MM.1S (cell line): ENCODE measurements around the gene PHTF2.

Source experiments
- CTCF ChIP-seq: fragments of 300-600 bp; sonication (generic); IDR thresholded peaks from 2 replicates; pipeline ENCODE4 v1.5.1; 2016; ENCODE audit warnings: antibody characterized with exemption, low read length, mixed read lengths
- EZH2 ChIP-seq: fragments of 300-600 bp; sonication (generic); optimal IDR thresholded peaks from 2 replicates; pipeline ENCODE3; 2017; ENCODE audit warnings: low read depth, mild to moderate bottlenecking, antibody characterized with exemption, low read length, mixed read lengths
- EZH2phosphoT487 ChIP-seq: fragments of 300-600 bp; sonication (generic); IDR thresholded peaks from 2 replicates; pipeline ENCODE4 v1.6.1; 2018; ENCODE audit warnings: antibody characterized with exemption, low read length

- no peak for TF ChIP-seq CTCF
- TF ChIP-seq EZH2phosphoT487, result no peak
- no peak for TF ChIP-seq EZH2
Observed at GRCh38 chr7:77867537-77867865, 68.9 kb downstream of the PHTF2 start.
